SH-SY5Y (cell line): ENCODE measurements around the gene EPS8L3.

Source experiments
- GATA2 ChIP-seq: IDR thresholded peaks from 2 replicates; pipeline ENCODE4 v1.6.1; 2011; ENCODE audit warnings: mild to moderate bottlenecking, low read depth, low read length
- GATA3 ChIP-seq: IDR thresholded peaks from 2 replicates; pipeline ENCODE4 v1.6.1; 2011; ENCODE audit warnings: low read depth, mild to moderate bottlenecking, low read length, moderate library complexity

Gene EPS8L3

DNA sequence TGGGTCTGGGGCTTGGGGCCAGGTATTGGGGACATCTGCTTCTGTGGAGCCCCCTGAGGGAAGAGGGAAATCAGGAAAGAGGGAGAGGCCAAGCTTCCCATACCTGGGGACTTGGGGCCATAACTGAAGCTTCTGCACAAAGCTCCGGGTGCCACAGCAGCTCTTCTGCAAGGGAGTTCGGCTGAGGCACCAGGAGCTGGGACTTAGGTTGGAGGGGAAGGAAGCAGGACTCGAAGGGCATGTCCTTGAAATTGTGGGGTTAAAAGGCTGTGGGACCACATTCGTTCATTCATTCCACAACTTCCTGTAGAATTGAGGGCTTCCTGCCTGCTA lies 1.7 kb upstream of the EPS8L3 start:
- no peak for TF ChIP-seq GATA2
- TF ChIP-seq GATA3 = no peak

DNA sequence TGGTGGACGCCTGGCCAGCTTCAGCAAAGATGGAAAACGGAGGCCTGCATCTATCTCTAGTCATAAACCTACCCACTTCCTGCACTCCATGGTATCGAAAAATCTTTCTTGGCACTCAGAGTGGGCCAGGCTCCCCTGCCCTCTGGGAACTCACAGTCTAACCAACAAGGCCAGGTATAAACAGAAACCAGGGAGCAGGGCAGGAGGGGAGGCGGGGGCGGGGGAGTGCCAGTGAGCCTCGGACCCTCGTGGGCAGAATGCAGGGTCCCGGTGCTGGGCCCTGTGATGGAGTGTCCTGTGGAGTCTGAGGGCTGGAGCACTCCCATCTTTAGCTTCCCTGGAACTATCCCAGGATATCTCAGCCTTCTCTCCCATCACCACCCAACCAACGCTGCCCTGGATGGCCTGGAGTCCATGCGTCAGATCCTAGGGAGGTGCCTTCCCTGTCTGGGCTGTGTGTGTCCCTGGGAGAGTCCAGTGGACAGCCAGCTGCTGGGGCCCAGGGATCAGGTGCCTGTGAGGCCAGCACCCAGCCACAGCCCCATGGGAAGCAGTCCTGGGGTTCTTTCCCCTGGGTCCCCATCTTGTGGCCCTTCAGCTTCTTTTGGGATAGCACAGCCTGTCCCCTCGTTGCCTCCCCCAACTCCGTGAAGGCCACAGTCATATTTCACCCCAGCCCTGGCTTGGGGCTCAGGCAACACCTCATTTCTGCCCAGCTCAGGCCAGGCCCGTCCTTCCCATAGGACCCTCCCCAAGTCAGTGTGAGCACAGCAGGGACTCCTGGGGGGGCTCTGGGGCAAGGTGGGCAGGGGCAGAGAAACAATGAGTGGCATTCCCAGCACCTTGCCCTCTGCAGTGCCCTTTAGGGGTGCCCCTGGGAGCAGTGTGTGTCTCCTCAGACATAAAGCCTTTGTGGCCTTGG lies 1.1 kb upstream of the EPS8L3 start:
- TF ChIP-seq GATA2 (no peak), GATA3 (no peak)

DNA sequence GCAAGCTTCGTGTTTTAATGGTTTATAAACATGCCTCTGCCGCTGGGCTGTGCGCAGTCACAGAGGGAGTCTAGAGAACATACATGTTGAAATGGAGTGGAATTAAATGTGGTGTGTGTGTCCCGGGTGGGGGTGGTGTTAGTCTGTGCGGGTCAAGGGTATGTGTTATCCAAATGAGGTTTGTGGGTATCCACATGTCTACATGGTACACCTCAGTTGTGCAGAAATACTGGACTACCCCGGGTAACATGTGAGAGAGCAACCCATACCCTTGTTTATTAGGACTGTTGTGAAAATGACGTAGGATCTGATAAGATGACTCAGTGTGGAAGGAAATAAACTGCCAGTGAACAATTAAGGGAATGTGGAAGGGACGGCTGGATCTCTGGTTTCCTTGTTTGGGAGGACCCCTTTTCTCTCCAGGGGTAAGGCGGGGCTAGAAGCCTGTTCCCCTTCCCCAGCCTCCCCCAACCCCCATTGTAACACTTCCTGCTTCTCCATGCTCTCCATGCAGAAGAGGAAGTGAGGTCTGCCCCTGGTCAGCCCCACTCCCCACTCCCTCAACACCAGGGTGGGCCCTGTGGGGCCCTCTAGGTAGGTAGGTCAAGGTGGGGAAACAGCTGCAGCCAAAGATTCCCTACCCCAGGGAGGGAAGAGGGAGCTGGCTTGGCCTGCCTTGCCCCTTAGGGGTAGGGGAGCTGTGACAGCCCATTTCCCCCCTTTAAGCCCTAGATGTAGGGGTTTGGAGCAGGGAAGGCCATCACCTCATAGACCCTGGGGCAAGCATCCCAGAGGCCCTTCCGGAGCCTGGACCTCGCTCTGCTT lies 690 bp downstream of the EPS8L3 start:
- TF ChIP-seq GATA2 (no peak), GATA3 (no peak)

DNA sequence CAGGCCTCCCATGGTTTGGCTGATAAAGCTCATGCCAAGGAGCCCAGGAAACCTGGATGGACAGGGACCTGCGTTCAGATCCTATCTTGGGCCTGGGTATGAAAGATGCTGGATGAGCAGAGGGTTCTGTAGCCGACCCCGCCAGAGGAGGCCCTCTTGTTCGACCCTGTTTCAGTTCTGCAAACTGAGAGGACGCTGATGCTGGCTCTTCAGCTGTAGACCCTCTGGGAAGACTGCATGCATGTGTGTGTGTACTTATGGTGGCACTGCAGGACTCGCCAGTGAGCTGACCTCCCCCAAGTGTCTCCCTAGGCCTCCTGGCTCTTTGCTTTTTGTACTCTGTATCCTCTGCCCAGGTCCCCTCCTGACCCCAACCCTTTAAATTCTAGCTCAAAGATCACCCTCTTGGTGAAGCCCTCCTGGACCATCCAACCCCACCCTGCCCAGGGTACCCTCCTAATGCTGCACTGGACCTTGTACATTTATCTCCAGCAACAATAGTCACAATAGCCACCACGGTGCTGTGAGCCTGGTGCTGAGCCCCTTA lies 1.6 kb downstream of the EPS8L3 start:
- TF ChIP-seq GATA3 (no peak), GATA2 (no peak)

DNA sequence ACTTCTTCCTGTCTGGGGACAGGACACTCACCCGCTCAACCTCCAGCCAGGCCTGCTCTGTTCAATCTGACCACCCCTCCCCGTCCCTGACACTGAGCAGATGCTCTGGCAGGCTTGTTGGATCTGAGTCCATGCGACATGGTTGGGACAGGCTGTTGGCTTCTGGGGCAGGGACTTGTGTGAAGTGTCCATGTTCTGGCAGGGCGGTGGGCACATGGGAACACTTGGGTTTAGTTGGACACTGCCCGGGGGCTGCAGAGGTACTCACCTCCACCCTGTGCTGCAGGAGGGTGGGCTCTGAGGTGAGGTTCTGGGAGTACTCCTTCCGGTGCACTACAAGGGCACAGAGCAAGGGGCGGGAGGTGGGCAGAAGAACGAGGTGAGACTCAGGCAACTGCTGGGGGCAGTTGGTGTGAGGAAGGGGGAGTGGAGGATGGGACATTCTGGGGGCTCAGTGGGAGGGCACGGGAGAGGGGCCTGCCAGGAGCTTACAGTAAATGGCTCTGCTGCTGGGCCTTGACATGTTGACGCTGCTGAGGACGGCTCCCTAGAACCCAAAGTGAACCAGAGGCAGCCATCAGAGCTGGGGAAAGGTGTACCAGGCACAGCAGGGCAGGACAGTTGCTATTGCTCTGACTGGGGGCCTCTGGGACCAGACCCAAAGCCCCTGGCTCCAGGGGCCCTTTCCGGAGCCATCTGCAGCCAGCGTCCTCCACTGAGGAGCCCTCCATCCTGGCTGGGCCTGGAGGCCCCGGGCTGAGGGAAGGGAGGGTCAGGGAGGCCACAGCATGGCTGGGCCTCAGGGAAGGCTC lies 2.3 kb downstream of the EPS8L3 start:
- no peak for TF ChIP-seq GATA2
- no peak for TF ChIP-seq GATA3

DNA sequence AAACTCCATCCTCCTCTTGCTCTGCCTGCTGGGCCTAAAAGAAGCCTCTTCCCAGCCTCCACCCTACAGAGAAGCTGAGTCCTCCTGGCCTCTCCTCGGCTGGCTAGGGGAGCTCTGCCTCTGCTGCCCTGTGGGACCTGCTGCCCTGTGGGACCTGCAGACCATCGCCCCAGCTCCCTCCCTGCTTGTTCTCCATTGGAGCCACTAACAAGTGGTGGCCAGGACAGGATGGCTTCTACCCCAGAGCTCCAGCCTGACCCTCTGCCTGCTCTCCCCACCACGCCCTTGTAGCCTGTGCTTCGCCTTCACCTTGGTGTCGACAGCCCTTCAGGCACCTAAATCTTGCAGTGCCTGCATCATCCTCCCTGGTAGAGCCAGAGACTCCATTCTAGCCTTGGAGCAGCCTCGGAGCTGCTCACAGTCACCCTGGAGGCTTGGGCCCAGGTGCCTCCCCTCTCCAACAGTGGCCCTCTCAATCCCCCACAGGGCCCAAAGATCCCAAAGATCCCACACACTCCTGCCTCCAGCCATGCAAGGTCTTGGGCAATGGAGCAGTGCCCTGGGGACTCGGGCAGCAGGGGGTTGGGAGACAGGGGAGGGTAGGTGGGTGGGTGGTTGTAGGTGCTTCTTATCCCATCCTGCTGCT lies 3.0 kb downstream of the EPS8L3 start:
- no peak for TF ChIP-seq GATA3
- no peak for TF ChIP-seq GATA2

DNA sequence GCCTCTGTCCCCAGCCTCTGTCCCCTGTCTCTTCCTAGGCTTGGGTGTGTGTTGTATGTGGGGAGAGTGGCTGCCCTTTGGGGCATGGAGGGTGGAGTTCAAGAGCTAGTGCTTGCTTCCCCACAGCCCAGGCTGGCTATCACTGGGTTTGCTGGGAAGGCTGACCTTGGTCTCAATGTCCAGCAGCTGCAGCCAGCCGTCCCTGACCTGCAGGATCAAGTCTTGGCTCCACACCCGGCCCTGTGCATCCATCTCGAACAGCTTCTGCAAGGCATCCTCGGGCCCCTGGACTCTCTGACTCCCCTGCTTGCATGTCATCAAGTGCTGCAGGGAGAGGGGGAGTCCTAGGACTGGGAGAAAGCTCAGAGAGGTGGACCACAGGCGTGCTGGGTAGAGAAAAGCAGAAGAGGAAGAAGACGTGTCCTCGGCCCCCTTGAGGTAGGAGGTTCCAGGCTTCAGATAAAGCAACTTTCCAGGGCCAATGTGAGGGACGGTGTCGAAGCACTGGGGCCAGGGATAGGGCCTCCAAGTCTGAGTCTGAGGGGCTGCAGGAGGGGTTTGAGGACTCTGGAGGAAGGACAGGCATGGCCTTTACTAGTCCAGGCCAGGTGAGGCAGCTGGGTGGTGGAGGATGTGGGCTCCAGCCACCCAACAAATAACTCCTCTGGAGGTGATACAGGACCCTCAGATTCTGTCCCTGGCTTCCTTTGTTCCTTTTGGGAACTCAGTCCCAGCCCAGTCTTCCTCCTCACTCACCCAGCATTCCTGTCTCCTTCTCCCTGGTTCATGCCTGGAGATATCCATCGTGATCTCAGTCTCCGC lies 4.0 kb downstream of the EPS8L3 start:
- TF ChIP-seq GATA3 (no peak), GATA2 (no peak)

DNA sequence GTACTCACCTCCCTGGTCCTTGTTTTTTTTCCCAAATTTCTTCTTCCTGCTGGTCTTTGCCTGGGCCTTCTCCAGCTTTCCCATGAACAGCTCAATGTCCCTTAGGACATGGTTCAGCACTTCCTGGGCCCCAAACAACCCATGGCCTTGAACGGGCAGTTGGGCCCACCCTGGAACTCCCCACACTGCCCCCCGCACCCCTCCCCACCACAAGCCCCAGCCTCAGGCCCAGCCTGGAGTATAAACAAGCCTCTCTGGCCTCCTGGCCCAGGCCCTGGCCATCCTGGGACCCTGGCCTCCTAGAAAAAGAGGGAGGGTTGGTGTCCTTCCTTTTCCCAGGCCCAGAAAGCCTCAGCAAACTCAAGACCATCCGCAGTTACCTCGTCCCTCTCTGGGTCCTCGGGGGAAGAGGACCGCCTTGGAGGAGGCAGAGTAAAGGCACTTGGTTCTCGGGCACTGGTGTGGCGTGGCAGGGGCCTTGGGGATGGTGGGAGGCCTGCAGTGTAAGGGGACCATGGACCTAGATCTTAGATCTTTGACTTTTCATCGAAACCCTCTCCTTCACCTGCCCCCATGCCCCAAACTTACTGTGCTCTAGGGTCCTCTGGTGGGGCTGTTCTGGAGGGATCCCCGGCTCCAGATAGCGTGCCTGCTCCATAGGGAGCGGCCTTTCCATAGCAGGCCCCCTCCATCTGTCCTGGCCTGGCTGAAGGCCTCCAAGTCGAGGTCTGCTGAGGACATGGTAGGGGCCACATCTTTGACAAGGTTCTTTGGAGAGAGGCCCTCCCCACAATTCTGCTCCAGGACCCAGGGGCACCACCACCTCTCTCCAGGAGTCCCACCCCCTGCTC lies 5.6 kb downstream of the EPS8L3 start:
- no peak for TF ChIP-seq GATA2
- no peak for TF ChIP-seq GATA3

DNA sequence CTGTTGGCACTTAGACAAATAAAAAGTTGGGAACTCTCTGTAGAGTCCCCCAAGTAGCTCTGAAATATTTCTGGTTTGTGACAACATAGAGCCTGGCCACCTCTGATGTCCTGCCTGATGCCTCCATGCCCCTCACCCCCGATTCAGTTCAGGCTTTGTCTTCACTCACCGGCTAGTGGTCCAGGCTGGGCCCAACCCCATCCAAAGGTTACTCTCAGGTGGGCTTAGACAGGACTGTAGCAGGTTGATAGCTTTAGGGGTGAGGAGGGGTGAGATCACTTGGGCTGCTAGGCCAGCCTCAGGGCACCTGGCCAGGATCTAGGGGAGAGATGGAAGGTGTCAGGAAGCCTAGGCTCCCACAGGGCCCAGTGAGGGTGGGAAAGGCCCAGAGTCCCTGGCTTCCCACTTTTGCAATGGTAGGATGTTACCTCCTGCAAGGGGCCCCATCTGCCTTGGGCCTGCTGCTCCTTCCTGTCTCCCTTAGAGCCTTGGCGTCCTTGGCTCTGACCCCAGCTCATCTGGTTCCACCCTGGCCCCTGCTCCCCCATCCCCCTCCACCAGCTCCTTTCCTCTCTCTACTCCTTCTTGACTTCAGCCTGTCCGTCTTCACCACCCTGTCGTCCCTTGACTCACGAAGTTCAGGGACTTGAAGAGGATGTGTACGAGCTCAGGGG lies 6.7 kb downstream of the EPS8L3 start:
- TF ChIP-seq GATA2 (no peak), GATA3 (no peak)

DNA sequence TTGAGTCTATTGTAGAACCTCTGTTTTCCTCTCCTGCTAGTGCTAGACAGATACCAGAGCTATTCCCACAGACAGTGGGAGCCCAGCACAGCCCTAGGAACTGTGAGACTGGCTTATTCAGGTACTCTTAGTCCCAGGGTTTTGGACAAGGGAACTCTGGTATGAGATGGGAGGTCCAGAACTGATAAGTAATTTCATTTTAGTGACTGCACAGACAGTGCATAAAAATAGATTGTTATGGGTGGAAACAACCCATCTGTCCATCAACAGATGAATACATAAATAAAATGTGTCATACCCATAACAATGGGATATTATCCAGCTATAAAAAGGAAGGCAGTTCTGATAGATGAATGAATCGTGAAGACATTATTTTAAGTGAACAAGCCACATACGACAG lies 9.0 kb downstream of the EPS8L3 start:
- TF ChIP-seq GATA2 (no peak), GATA3 (no peak)

DNA sequence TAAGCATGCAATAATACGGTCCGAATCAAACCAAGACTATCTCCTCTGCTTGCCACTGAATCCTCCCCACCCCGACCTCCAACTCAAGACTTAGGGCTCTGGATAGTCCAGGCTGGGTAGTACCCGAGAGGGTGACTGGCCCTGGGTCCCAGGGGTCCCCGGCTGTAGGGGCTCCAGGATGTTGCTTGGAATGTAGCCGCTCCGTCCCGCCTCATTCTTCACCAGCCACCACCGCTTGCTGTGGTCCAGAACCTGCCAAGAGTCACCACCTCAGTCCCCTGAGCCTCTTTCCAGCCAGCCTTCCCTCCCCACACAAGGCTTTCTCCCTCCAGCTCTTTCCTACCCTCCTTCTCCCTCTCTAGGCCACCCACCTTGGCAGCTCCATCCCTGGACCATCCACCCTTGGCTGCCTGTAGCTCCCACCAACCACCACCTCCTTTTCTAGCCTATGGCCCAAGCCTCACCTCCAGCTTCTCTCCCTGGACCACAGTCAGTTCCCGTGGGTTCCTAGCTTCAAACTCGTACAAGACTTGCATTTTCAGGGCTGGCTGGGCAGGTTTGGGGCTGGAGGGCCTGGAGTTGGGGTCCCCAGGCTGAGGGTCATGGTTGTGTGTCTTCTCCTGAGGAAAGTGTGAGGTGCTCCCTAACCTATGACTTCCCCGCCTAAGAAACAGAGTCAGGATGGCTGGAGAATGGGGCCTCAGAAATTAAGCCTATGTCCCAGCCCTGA lies 12.0 kb downstream of the EPS8L3 start:
- TF ChIP-seq GATA2 (no peak), GATA3 (no peak)
